ENCODE data around the gene XXYLT1.

The XXYLT1 gene

GRCh38 chr3:195210266-195210973 lies 60.5 kb downstream of the XXYLT1 start:
- Mint-ChIP-seq H3K27me3 (no peaks in the 10 kb centered on the region), H3K9me3 (no peaks in the 10 kb centered on the region), H3K36me3 (peaks cover 3% of the 10 kb centered on the region), H3K4me3 (no peak overlapping the region), H3K4me1 (peaks cover 8% of the 10 kb centered on the region), H3K27ac (no peak overlapping the region)

DNA sequence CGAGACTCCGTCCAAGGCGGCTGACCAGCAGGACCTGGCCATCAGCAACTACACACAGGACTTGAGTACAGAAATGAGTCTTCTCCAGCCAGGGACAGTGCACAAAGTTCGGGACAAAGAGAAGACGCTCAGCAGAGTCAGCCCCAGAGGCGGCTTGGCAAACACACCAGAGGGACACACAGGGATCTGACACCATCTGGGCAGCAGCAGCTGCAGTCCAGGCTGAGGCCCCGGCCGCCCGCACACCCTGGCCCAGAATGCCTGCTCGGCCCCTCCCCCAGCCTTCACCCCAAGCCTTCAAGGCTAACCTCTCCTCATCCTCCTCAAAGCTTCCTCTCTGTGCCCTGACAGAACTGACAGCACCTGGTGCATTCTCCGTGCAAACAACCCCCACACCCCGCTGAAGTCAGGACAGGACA lies 61.1 kb downstream of the XXYLT1 start:
- no peak overlapping the region for H3K27ac Mint-ChIP-seq

GRCh38 chr3:195209083-195209846 lies 61.7 kb downstream of the XXYLT1 start:
- Mint-ChIP-seq H3K36me3 (peaks cover 3% of the 10 kb centered on the region), H3K27ac (no peak overlapping the region), H3K4me3 (no peak overlapping the region)

More for the DNA sequence above, 61.1 kb downstream of the XXYLT1 start:
- no peaks in the 10 kb centered on the region for H3K27me3 Mint-ChIP-seq
- peaks cover 8% of the 10 kb centered on the region for H3K4me1 Mint-ChIP-seq
- H3K4me3 Mint-ChIP-seq, result no peak overlapping the region
- H3K36me3 Mint-ChIP-seq, result peaks cover 3% of the 10 kb centered on the region
- H3K9me3 Mint-ChIP-seq, result no peaks in the 10 kb centered on the region

GRCh38 chr3:195208631-195209030 lies 62.3 kb downstream of the XXYLT1 start:
- peaks cover 14% of the 10 kb centered on the region for H3K4me1 Mint-ChIP-seq
- H3K4me3 Mint-ChIP-seq, result no peak overlapping the region

More at GRCh38 chr3:195209083-195209846, 61.7 kb downstream of the XXYLT1 start:
- Mint-ChIP-seq H3K9me3 (no peaks in the 10 kb centered on the region), H3K27me3 (no peaks in the 10 kb centered on the region), H3K4me1 (peaks cover 13% of the 10 kb centered on the region)

DNA sequence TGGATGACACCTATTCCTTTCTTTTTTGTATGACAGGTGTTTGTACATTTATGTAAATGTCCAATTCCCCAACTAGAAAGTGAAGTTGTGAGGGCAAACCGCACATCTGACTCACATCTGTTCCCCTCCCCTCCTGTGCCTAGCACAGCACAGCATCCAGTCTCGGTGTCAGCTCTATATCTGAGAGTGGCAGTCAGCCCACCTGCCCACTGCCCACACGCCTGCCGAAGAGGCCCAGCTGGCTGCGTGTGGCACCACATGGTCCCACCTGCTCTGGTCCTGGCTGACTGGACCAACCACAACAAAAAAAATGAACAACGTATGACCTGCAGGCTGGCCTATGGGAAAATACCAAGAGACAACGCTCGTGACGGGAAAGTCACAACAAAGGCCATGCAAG lies 62.8 kb downstream of the XXYLT1 start:
- Mint-ChIP-seq H3K36me3 (peaks cover 3% of the 10 kb centered on the region), H3K9me3 (no peaks in the 10 kb centered on the region), H3K4me3 (no peak overlapping the region), H3K4me1 (peaks cover 14% of the 10 kb centered on the region), H3K27me3 (no peaks in the 10 kb centered on the region), H3K27ac (no peak overlapping the region)

More at GRCh38 chr3:195208631-195209030, 62.3 kb downstream of the XXYLT1 start:
- no peaks in the 10 kb centered on the region for H3K27me3 Mint-ChIP-seq
- H3K27ac Mint-ChIP-seq, result no peak overlapping the region
- H3K9me3 Mint-ChIP-seq, result no peaks in the 10 kb centered on the region
- H3K36me3 Mint-ChIP-seq, result peaks cover 3% of the 10 kb centered on the region

GRCh38 chr3:195207731-195208130 lies 63.2 kb downstream of the XXYLT1 start:
- no peak overlapping the region for H3K27ac Mint-ChIP-seq
- H3K36me3 Mint-ChIP-seq, result peaks cover 3% of the 10 kb centered on the region
- no peaks in the 10 kb centered on the region for H3K9me3 Mint-ChIP-seq
- no peak overlapping the region for H3K4me3 Mint-ChIP-seq
- no peaks in the 10 kb centered on the region for H3K27me3 Mint-ChIP-seq
- H3K4me1 Mint-ChIP-seq, result peaks cover 14% of the 10 kb centered on the region

- H3K36me3 Mint-ChIP-seq, result peaks cover 3% of the 10 kb centered on the region
- no peak overlapping the region for H3K27ac Mint-ChIP-seq
- no peaks in the 10 kb centered on the region for H3K27me3 Mint-ChIP-seq
- no peak overlapping the region for H3K4me3 Mint-ChIP-seq
- H3K4me1 Mint-ChIP-seq, result peaks cover 14% of the 10 kb centered on the region
- no peaks in the 10 kb centered on the region for H3K9me3 Mint-ChIP-seq
Observed at GRCh38 chr3:195207056-195207455, 63.9 kb downstream of the XXYLT1 start.

- Mint-ChIP-seq H3K27ac (no peak overlapping the region), H3K4me1 (peaks cover 9% of the 10 kb centered on the region), H3K36me3 (no peaks in the 10 kb centered on the region), H3K27me3 (no peaks in the 10 kb centered on the region), H3K4me3 (no peak overlapping the region), H3K9me3 (no peaks in the 10 kb centered on the region)
Observed at GRCh38 chr3:195204360-195205163, 66.4 kb downstream of the XXYLT1 start.

DNA sequence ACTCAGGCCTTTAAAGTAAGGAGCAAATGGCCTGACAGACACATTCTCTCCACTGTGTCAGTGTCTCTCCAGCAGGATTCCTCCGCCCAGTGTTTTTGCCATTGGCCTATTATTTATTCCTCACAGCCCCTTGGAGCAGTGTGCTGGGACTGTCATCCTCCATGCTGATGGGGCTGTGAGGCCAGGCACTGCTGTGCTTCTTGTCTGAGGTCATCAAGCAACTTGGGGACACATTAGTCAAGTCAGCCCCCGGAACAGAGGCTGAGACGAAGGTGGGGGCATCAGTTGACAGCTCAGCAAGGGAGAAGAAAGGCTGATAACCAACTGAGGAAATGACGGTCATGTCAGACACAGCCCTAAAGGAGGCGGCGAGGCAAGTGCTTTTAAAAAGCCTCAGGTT lies 67.4 kb downstream of the XXYLT1 start:
- H3K9me3 Mint-ChIP-seq, result no peaks in the 10 kb centered on the region
- no peak overlapping the region for H3K4me3 Mint-ChIP-seq
- peaks cover 9% of the 10 kb centered on the region for H3K4me1 Mint-ChIP-seq
- no peaks in the 10 kb centered on the region for H3K27me3 Mint-ChIP-seq
- H3K36me3 Mint-ChIP-seq, result peaks cover 2% of the 10 kb centered on the region
- no peak overlapping the region for H3K27ac Mint-ChIP-seq

DNA sequence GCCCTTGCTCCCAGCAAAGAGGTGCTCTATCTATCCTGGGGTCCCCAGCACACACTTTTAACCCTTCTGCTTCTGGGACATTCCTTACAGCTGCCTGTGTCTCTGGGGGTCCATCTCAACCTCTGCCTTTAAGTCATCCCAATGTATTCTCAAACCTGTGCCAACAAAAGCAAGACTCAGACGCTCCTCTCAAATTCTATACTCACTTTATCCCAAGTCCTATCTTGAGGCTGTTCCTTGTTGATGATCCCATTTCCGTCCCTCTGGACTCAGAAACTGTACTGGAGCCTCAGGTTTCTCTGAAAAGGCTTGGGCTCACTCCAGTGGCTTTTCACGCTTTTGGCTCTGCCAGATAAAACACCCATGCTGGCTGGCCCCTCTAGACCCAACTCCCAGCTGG lies 69.7 kb downstream of the XXYLT1 start:
- Mint-ChIP-seq H3K9me3 (no peaks in the 10 kb centered on the region), H3K4me3 (no peak overlapping the region), H3K27me3 (no peaks in the 10 kb centered on the region), H3K27ac (no peak overlapping the region), H3K36me3 (peaks cover 2% of the 10 kb centered on the region), H3K4me1 (peaks cover 9% of the 10 kb centered on the region)

- H3K27ac Mint-ChIP-seq, result no peak overlapping the region
- H3K4me3 Mint-ChIP-seq, result no peak overlapping the region
- H3K36me3 Mint-ChIP-seq, result peaks cover 2% of the 10 kb centered on the region
- H3K27me3 Mint-ChIP-seq, result no peaks in the 10 kb centered on the region
- H3K4me1 Mint-ChIP-seq, result peaks cover 11% of the 10 kb centered on the region
- H3K9me3 Mint-ChIP-seq, result no peaks in the 10 kb centered on the region
Observed at GRCh38 chr3:195200010-195200822, 70.7 kb downstream of the XXYLT1 start.

GRCh38 chr3:195198426-195199346 lies 72.3 kb downstream of the XXYLT1 start:
- Mint-ChIP-seq H3K36me3 (peaks cover 2% of the 10 kb centered on the region), H3K9me3 (no peaks in the 10 kb centered on the region), H3K4me1 (peaks cover 13% of the 10 kb centered on the region), H3K4me3 (no peak overlapping the region), H3K27ac (no peak overlapping the region), H3K27me3 (no peaks in the 10 kb centered on the region)

- H3K27me3 Mint-ChIP-seq, result no peaks in the 10 kb centered on the region
- peak overlapping the region; percentile 2 for H3K27ac Mint-ChIP-seq
- peaks cover 2% of the 10 kb centered on the region for H3K36me3 Mint-ChIP-seq
- peaks cover 13% of the 10 kb centered on the region for H3K4me1 Mint-ChIP-seq
- H3K9me3 Mint-ChIP-seq, result no peaks in the 10 kb centered on the region
- no peak overlapping the region for H3K4me3 Mint-ChIP-seq
Observed at GRCh38 chr3:195197765-195198425, 73.1 kb downstream of the XXYLT1 start.

DNA sequence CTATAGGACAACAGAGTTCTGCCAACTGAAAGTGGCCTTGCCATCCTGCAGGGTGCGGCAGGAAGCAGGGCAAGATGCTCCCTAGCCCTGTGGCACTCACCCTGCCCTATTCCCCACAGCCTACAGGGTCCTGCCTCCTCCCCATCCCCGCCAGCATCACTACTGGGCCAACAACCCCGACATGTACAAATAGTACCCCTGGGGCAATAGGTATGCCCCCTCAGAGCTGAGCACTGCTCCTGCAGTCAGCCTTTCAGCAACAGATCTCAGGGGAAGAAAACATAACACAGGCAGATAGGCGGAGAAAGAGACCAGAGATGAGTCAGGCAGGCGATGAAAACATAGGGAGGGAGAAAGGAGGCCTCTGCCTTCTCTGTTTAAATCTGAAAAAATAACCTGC lies 74.7 kb downstream of the XXYLT1 start:
- Mint-ChIP-seq H3K27me3 (no peaks in the 10 kb centered on the region), H3K9me3 (no peaks in the 10 kb centered on the region), H3K27ac (peak overlapping the region; percentile 23), H3K36me3 (peaks cover 6% of the 10 kb centered on the region), H3K4me1 (peaks cover 13% of the 10 kb centered on the region), H3K4me3 (no peak overlapping the region)

Data from activated naive CD4-positive, alpha-beta T cell treated with anti-CD3 and anti-CD28 coated beads, Interleukin-2, amount 50 U/mL, for 24 hours (primary cell).